Ascending aorta (tissue), 2 donors: ENCODE results near the gene ZNF324B. TPM values are rescaled to one million over a fixed set of nuclear protein-coding genes. Genes with fewer than 3 reads are reported as not detected.

ENCODE experiments used
- DNase-seq, 2 donors: peaks; one replicate each; pipeline ENCODE4 v3.0.0-alpha.2; 2019; ENCODE audit warnings: low spot score in 2 of 2
- H3K27ac ChIP-seq, 2 donors: fragments of 200-600 bp; sonication (generic); one replicate each; pipeline ENCODE4 v1.5.1; 2016 to 2017; ENCODE audit warnings: mild to moderate bottlenecking in 1 of 2
- H3K27me3 ChIP-seq: fragments of 200-600 bp; sonication (generic); one replicate; pipeline ENCODE4 v1.5.1; 2017
- H3K36me3 ChIP-seq, 2 donors: fragments of 200-600 bp; sonication (generic); one replicate each; pipeline ENCODE4 v1.5.1; 2016
- H3K4me1 ChIP-seq, 2 donors: fragments of 200-600 bp; sonication (generic); one replicate each; pipeline ENCODE4 v1.5.1; 2016 to 2017; ENCODE audit warnings: mild to moderate bottlenecking in 1 of 2
- H3K4me3 ChIP-seq, 2 donors: fragments of 200-600 bp; sonication (generic); one replicate each; pipeline ENCODE4 v1.5.1; 2016 to 2017; ENCODE audit warnings: mild to moderate bottlenecking in 1 of 2
- H3K9me3 ChIP-seq, 2 donors: fragments of 200-600 bp; sonication (generic); one replicate each; pipeline ENCODE4 v1.5.1; 2016
- CTCF ChIP-seq, 3 experiments: fragments of 200-600 bp in 2 of 3; fragments of 450-650 bp in 1 of 3; sonication (generic) in 2 of 3; IDR thresholded peaks; one replicate each; pipeline ENCODE4 v1.5.1; 2016 to 2019; ENCODE audit warnings: antibody characterized with exemption in 3 of 3, mild to moderate bottlenecking in 1 of 3, moderate library complexity in 1 of 3
- intact Hi-C: fragments of 100-400 bp; cut with DNase I; formaldehyde crosslinking; loops from one replicate; pipeline ENCODE4 v1.15.1; 2023
- total RNA-seq: library from RNA; depleted of rRNA; stranded (reverse); fragments of >200 nt; gene quantifications from one replicate; pipeline ENCODE4 v1.1.0, GENCODE V29; 2016

Gene ZNF324B
- total RNA-seq, 1 donor from 2014 or later = 2.2 TPM

- no peaks in the 10 kb centered on the region for H3K27me3 ChIP-seq
- no peak for TF ChIP-seq CTCF (IDR thresholded peaks at IDR 0.05)
- DNase-seq = no peak
These were observed 40.8 kb downstream of the ZNF324B start for GRCh38 chr19:58492265-58492664.

DNA sequence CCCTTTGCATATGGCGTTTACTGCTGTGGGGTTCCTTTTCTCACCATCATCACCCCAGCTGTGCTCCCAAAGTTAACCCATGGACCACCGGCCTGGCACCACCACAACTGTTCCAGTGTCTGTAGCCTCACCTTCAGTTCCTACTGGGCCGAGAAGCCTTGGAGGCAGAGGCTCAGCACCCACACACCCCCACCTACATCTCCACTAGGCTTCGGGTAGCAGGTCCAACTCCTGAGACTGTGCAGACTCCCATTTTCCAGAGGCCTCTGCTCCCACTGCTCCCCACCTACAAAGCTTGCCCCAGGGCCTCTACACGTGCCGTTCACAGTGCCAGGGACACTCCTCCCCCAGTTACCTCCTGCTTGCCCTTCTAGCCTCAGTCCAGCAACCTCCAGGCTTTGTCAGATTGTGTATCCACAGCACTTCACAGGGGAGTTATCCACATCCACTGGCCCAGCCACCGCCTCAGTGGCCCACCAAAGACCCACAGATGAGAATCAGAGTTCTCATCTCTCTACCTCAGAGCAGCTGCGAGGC, 46.3 kb downstream of the ZNF324B start:
- DNase-seq = no peak
- no peak for TF ChIP-seq CTCF (IDR thresholded peaks at IDR 0.05)
- Histone ChIP-seq H3K4me3 (peak overlapping the region in 1 of 2 donors; percentile 64), H3K36me3 (no peaks in the 10 kb centered on the region), H3K9me3 (no peaks in the 10 kb centered on the region), H3K27me3 (no peaks in the 10 kb centered on the region), H3K27ac (peak overlapping the region in 1 of 2 donors; percentile 56), H3K4me1 (peaks cover 11 to 18% of the 10 kb centered on the region in 2 donors)
- intact Hi-C loops = loop anchor here (2.0 kb wide), 1 partner anchor 97 kb away; no protein-coding TSS in a partner anchor

More at GRCh38 chr19:58492265-58492664, 40.8 kb downstream of the ZNF324B start:
- H3K36me3 ChIP-seq = no peaks in the 10 kb centered on the region
- no peak overlapping the region for H3K4me3 ChIP-seq
- H3K9me3 ChIP-seq = no peaks in the 10 kb centered on the region
- intact Hi-C loops = no loop called here
- H3K4me1 ChIP-seq = no peaks in the 10 kb centered on the region
- H3K27ac ChIP-seq = no peak overlapping the region

DNA sequence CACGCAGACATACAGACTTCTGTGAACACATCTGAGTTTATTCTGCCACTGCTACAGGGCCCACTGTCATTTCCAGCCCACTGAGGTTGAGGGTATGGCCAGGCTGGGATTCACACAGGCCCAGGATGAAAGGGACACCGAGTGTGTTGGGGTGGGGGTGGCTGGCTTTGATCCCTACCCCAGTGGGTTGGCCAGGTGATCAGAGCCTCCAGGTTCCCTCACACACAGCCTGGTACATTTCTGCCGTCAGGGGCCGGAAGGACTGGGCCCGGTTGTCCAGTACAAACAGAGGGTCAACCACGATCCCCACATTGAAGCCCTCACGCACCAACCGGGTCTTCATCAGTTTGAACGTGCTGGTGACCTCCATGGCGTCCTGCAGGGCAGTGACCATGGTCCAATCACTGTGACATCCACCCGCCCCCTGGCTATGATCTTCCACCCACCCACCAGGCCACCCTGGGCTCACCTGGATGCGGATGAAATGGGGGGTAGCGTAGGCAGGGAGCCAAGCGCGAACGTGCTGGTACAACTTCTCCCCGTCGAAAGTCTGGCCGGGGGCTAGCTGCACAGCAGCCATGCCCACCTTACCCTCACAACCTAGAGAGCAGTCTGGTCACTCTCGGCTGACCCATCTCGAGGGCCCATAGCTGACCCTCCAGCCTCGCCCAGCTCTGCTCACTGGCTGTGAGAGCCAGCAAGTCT, 47.0 kb downstream of the ZNF324B start:
- Histone ChIP-seq H3K27me3 (no peaks in the 10 kb centered on the region), H3K4me1 (peaks cover 11 to 18% of the 10 kb centered on the region in 2 donors), H3K36me3 (no peaks in the 10 kb centered on the region), H3K9me3 (no peaks in the 10 kb centered on the region), H3K27ac (peak overlapping the region; percentile 56 to 76), H3K4me3 (peak overlapping the region; percentile 60 to 64)
- intact Hi-C loops = loop anchor here (1.0 to 2.0 kb wide), 7 partner anchors 21 to 98 kb away; partner anchors contain the start of genes TRIM28, ZBTB45, ZNF324B and ZNF446
- no peak for TF ChIP-seq CTCF (IDR thresholded peaks at IDR 0.05)
- DNase-seq = no peak

DNA sequence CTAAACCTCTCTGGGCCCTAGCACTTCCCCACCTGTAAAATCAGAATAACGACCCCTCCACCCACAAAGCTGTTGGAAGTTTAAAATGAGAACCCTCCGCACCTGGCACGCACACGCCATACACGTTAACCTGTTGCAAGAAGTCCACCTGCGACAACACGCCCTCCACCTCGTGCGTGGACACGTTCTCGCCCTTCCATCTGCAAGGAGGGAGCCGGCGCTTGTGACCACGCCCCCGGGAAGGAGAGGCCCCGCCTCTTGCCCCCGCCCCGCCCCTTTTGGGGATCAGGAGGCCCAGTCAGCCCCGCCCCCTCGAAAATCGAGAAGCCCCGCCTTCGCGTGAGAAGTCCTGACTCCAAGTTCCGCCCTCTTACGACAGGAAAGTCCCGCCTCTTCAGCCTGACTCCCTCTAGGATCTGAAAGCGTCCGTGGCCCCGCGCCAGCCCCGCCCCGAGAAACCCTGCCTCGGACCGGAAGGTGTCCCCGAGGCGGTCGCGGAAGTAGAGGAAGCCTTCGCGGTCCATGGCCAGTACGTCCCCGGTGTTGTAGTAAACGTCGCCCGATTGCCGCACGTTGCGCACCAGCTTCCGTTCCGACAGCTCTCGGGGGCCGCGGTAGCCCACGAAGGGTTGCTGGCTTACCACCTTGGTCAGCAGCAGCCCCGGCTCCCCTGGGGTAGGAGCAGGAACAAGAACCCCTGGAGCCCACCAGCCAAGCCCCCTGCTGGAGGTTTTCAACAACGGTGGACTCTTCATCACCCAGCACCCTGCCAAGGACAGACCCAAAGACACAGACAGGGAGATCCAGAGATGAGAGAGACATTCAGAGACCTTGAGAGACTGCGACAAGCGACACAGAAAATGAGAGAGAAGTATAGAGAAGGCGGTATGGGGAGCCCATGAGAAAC, 47.9 kb downstream of the ZNF324B start:
- Histone ChIP-seq H3K27me3 (no peaks in the 10 kb centered on the region), H3K9me3 (no peaks in the 10 kb centered on the region), H3K36me3 (no peaks in the 10 kb centered on the region), H3K4me1 (peaks cover 11 to 18% of the 10 kb centered on the region in 2 donors), H3K4me3 (peak overlapping the region; percentile 60 to 64), H3K27ac (peak overlapping the region; percentile 76 to 79)
- peak in 2 of 3 experiments; percentile 10 to 42 for TF ChIP-seq CTCF (IDR thresholded peaks at IDR 0.05)
- DNase-seq = peak; percentile 96 to 100
- intact Hi-C loops = loop anchor here (1.0 to 2.0 kb wide), 7 partner anchors 20 to 98 kb away; partner anchors contain the start of genes TRIM28, ZBTB45, ZNF324B and ZNF446

DNA sequence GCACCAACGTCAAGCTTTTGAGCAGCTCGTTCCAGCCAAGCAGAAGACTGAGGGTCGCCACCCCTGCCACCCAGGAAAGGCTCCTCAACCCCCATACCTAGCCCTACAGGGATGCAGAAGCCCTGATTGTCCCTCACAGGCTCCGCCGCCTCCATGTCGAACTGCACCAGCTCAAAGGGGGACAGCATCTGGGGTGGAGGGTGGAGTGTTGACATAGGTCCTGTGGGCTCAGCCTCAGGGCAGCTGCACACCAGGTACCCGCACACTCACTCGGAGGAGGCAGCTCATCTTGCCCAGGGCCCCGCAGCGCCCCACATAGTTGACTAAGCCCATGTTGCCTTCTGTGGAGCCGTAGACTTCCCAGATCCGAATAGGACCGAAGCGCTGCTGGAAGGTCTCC, 48.8 kb downstream of the ZNF324B start:
- H3K27ac ChIP-seq = no peak overlapping the region
- intact Hi-C loops = no loop called here
- H3K36me3 ChIP-seq = no peaks in the 10 kb centered on the region
- no peak for DNase-seq
- no peaks in the 10 kb centered on the region for H3K27me3 ChIP-seq
- peaks cover 11 to 18% of the 10 kb centered on the region in 2 donors for H3K4me1 ChIP-seq
- peak overlapping the region; percentile 55 to 64 for H3K4me3 ChIP-seq
- H3K9me3 ChIP-seq = no peaks in the 10 kb centered on the region
- TF ChIP-seq CTCF (IDR thresholded peaks at IDR 0.05) = no peak
